Spleen (tissue), 11 donors: ENCODE results near the gene IL1RAPL2. TPM values are rescaled to one million over a fixed set of nuclear protein-coding genes. Genes with fewer than 3 reads are reported as not detected.

Experiments used
- DNase-seq: peaks from one replicate; pipeline ENCODE4 v3.0.0-alpha.2; 2020
- H3K27ac ChIP-seq, 8 donors: fragments of 200-600 bp; sonication (generic) in 7 of 8; 1 replicate in 4 of 8; 2 replicates in 4 of 8; pipeline versions ENCODE4 v1.5.0 to v1.8.0; 2016 to 2021; ENCODE audit warnings: inconsistent platforms in 4 of 8, mild to moderate bottlenecking in 4 of 8, moderate library complexity in 1 of 8
- H3K27me3 ChIP-seq, 7 donors: fragments of 200-600 bp; sonication (generic) in 6 of 7; replicated peaks in 1 of 7; 1 replicate in 4 of 7; 2 replicates in 3 of 7; pipeline versions ENCODE4 v1.5.0 to v1.8.0; 2016 to 2021; ENCODE audit warnings: inconsistent platforms in 3 of 7, mild to moderate bottlenecking in 1 of 7
- H3K36me3 ChIP-seq, 6 donors: fragments of 200-600 bp; sonication (generic) in 5 of 6; 1 replicate in 4 of 6; 2 replicates in 2 of 6; pipeline versions ENCODE4 v1.5.0 to v1.8.0; 2016 to 2021; ENCODE audit warnings: inconsistent platforms in 2 of 6
- H3K4me1 ChIP-seq, 6 donors: fragments of 200-600 bp; sonication (generic) in 5 of 6; 1 replicate in 3 of 6; 2 replicates in 3 of 6; pipeline versions ENCODE4 v1.5.0 to v1.8.0; 2016 to 2021; ENCODE audit warnings: inconsistent platforms in 3 of 6
- H3K4me3 ChIP-seq, 8 donors: fragments of 200-600 bp; sonication (generic) in 7 of 8; 1 replicate in 4 of 8; 2 replicates in 4 of 8; pipeline versions ENCODE4 v1.5.0 to v1.8.0; 2016 to 2021; ENCODE audit warnings: inconsistent platforms in 4 of 8, mild to moderate bottlenecking in 4 of 8, moderate library complexity in 2 of 8
- H3K9me3 ChIP-seq, 8 donors: fragments of 200-600 bp; sonication (generic) in 7 of 8; 1 replicate in 4 of 8; 2 replicates in 4 of 8; pipeline versions ENCODE4 v1.5.0 to v1.8.0; 2016 to 2021; ENCODE audit warnings: inconsistent platforms in 4 of 8
- CTCF ChIP-seq, 11 experiments: fragments of 200-600 bp in 7 of 11; fragments of 450-650 bp in 4 of 11; sonication (generic) in 4 of 11; IDR thresholded peaks in 8 of 11; conservative IDR thresholded peaks in 3 of 11; 1 replicate in 7 of 11; 2 replicates in 4 of 11; pipeline versions ENCODE4 v1.4.0 to v1.8.0; 2016 to 2021; ENCODE audit warnings: antibody characterized with exemption in 11 of 11, inconsistent platforms in 4 of 11, mild to moderate bottlenecking in 1 of 11
- POLR2A ChIP-seq, 3 donors: fragments of 450-650 bp; IDR thresholded peaks; one replicate each; pipeline ENCODE4 v1.5.1; 2017; ENCODE audit warnings: antibody characterized with exemption in 3 of 3, mild to moderate bottlenecking in 1 of 3
- POLR2AphosphoS5 ChIP-seq, 3 donors: sonication (generic); formaldehyde crosslinking; IDR thresholded peaks; one replicate each; pipeline ENCODE4 v1.5.1; 2017; ENCODE audit warnings: antibody characterized with exemption in 3 of 3
- WGBS, 5 donors: extraction: QIAGEN DNeasy Blood & Tissue Kit in 3 of 5; methylation state at CpG; one replicate each; pipeline versions ENCODE4 v1.1.5 to v1.1.7; 2013 to 2018; 5-methylcytosine and 5-hydroxymethylcytosine counted together
- intact Hi-C: fragments of 100-400 bp; cut with DNase I; formaldehyde crosslinking; loops from one replicate; pipeline ENCODE4 v1.15.0; 2023; ENCODE audit warnings: low total_unique reads
- polyA plus RNA-seq, 3 donors: library from polyadenylated mRNA; stranded (reverse); fragments of 200-250 nt; gene quantifications; one replicate each; pipeline ENCODE4 v1.2.1, GENCODE V29; 2013
- total RNA-seq, 7 donors: library from RNA; depleted of rRNA in 3 of 7; stranded (reverse); fragments of >200 nt in 3 of 7; fragmentation: NEBNext Ultra II Directional in 4 of 7; extraction: Animal tissue kit (Norgen Biotek cat#: 25700) in 4 of 7; gene quantifications; one replicate each; pipeline versions ENCODE4 v1.1.0 to v1.2.1, GENCODE V29; 2016 to 2021
- donor health status: healthy with polysubstance abuse.
- donor health status: DM: no; HTN: no; CAD: no; lungs with moderate emphysema.
- donor health status: DM: no; HTN: no; CAD: no.
- donor health status: Bipolar disorder and iron deficiency.
- donor health status: healthy.
- donor health status: DM: no; HTN: no; CAD: no.
- donor health status: DM: yes; HTN: yes; CAD: no.

IL1RAPL2 gene
- total and polyA plus RNA-seq, 10 donors = not detected

GRCh38 chrX:104564335-104564734 is 1.7 kb upstream of the IL1RAPL2 start:
- H3K4me1 ChIP-seq = no peaks in the 10 kb centered on the region
- peaks cover 0 to 11% (median 0%) of the 10 kb centered on the region in 8 donors for H3K9me3 ChIP-seq
- peaks cover 3 to 55% (median 27%) of the 10 kb centered on the region in 7 donors for H3K27me3 ChIP-seq
- TF ChIP-seq CTCF (IDR thresholded peaks at IDR 0.05 in 8 of 11, conservative IDR thresholded peaks at IDR 0.05 in 3 of 11) (no peak), POLR2AphosphoS5 (IDR thresholded peaks at IDR 0.05) (no peak), POLR2A (IDR thresholded peaks at IDR 0.05) (no peak)
- H3K4me3 ChIP-seq = no peak overlapping the region
- H3K36me3 ChIP-seq = no peaks in the 10 kb centered on the region
- no peak for DNase-seq
- no peak overlapping the region for H3K27ac ChIP-seq
- WGBS, 5 donors = 48 to 79% (median 63%) methylated on average over 9 of the region's 9 CpGs
- intact Hi-C loops = no loop called here

GRCh38 chrX:104564921-104565703 is 887 bp upstream of the IL1RAPL2 start:
- WGBS, 5 donors = 7 to 40% (median 9%) methylated on average over 33 to 39 of the region's 39 CpGs
- H3K27me3 ChIP-seq = peaks cover 3 to 56% (median 27%) of the 10 kb centered on the region in 7 donors

GRCh38 chrX:104566681-104567501 is 892 bp downstream of the IL1RAPL2 start:
- no peak for DNase-seq
- Histone ChIP-seq H3K27me3 (peaks cover 3 to 56% (median 27%) of the 10 kb centered on the region in 7 donors), H3K36me3 (no peaks in the 10 kb centered on the region), H3K27ac (no peak overlapping the region), H3K9me3 (no peaks in the 10 kb centered on the region), H3K4me1 (no peaks in the 10 kb centered on the region), H3K4me3 (no peak overlapping the region)
- intact Hi-C loops = no loop called here
- no peak for TF ChIP-seq CTCF (IDR thresholded peaks at IDR 0.05 in 8 of 11, conservative IDR thresholded peaks at IDR 0.05 in 3 of 11)
- TF ChIP-seq POLR2AphosphoS5 (IDR thresholded peaks at IDR 0.05) = no peak
- no peak for TF ChIP-seq POLR2A (IDR thresholded peaks at IDR 0.05)
- WGBS, 5 donors = 3 to 52% (median 4%) methylated on average over 14 to 46 of the region's 46 CpGs

More at GRCh38 chrX:104564921-104565703, 887 bp upstream of the IL1RAPL2 start:
- intact Hi-C loops = no loop called here
- no peak for TF ChIP-seq POLR2A (IDR thresholded peaks at IDR 0.05)
- no peak for TF ChIP-seq CTCF (IDR thresholded peaks at IDR 0.05 in 8 of 11, conservative IDR thresholded peaks at IDR 0.05 in 3 of 11)
- no peak for TF ChIP-seq POLR2AphosphoS5 (IDR thresholded peaks at IDR 0.05)
- H3K36me3 ChIP-seq = no peaks in the 10 kb centered on the region
- no peak overlapping the region for H3K4me3 ChIP-seq
- H3K4me1 ChIP-seq = no peaks in the 10 kb centered on the region
- peaks cover 0 to 8% (median 0%) of the 10 kb centered on the region in 8 donors for H3K9me3 ChIP-seq
- H3K27ac ChIP-seq = no peak overlapping the region
- DNase-seq = no peak

GRCh38 chrX:104567506-104567905 is 1.5 kb downstream of the IL1RAPL2 start:
- Histone ChIP-seq H3K36me3 (no peaks in the 10 kb centered on the region), H3K27ac (no peak overlapping the region), H3K9me3 (no peaks in the 10 kb centered on the region), H3K27me3 (peaks cover 3 to 56% (median 27%) of the 10 kb centered on the region in 7 donors), H3K4me1 (no peaks in the 10 kb centered on the region), H3K4me3 (no peak overlapping the region)
- intact Hi-C loops = no loop called here
- no peak for TF ChIP-seq CTCF (IDR thresholded peaks at IDR 0.05 in 8 of 11, conservative IDR thresholded peaks at IDR 0.05 in 3 of 11)
- no peak for TF ChIP-seq POLR2A (IDR thresholded peaks at IDR 0.05)
- TF ChIP-seq POLR2AphosphoS5 (IDR thresholded peaks at IDR 0.05) = no peak
- 6 to 58% (median 23%) methylated on average over 14 of the region's 14 CpGs; no CpG with 5 or more reads in 1 of the 5 donors for WGBS, 5 donors
- DNase-seq = no peak
